Spinal cord (tissue), 10 donors: Measurements from ENCODE around the gene SHTN1. TPM values are rescaled to one million over a fixed set of nuclear protein-coding genes. Genes with fewer than 3 reads are reported as not detected.

Source experiments
- DNase-seq, 6 donors: peaks; one replicate each; pipeline versions ENCODE4 v3.0.0 to v3.0.0-alpha.2; 2013 to 2015; ENCODE audit warnings: low spot score in 6 of 6, low read depth in 4 of 6
- H3K27ac ChIP-seq: one replicate; pipeline ENCODE4 v1.5.1; 2013; ENCODE audit warnings: low read depth, low read length, control low read depth
- H3K27me3 ChIP-seq: one replicate; pipeline ENCODE4 v1.6.1; 2013; ENCODE audit warnings: low read length; ENCODE audit not compliant: control insufficient read depth, insufficient read depth
- H3K36me3 ChIP-seq: one replicate; pipeline ENCODE4 v1.6.1; 2013; ENCODE audit warnings: low read length; ENCODE audit not compliant: control insufficient read depth, insufficient read depth
- H3K4me1 ChIP-seq: one replicate; pipeline ENCODE4 v1.6.1; 2013; ENCODE audit warnings: low read length; ENCODE audit not compliant: control insufficient read depth, insufficient read depth
- H3K4me3 ChIP-seq: one replicate; pipeline ENCODE4 v1.5.1; 2013; ENCODE audit warnings: low read depth, low read length, control low read depth
- H3K9me3 ChIP-seq: one replicate; pipeline ENCODE4 v1.6.1; 2013; ENCODE audit warnings: low read length; ENCODE audit not compliant: control insufficient read depth, insufficient read depth
- WGBS: methylation state at CpG from one replicate; pipeline ENCODE4 v1.1.5; 2013; ENCODE audit warnings: missing lambda C conversion rate; ENCODE audit not compliant: insufficient coverage; 5-methylcytosine and 5-hydroxymethylcytosine counted together
- polyA plus RNA-seq, 2 donors: library from polyadenylated mRNA; unstranded; fragments of 120-200 nt; gene quantifications; one replicate each; pipeline ENCODE4 v1.2.1, GENCODE V29; 2013; ENCODE audit not compliant: insufficient read length in 2 of 2
- total RNA-seq, 2 donors: library from RNA; depleted of rRNA in 1 of 2; stranded (reverse); fragments of 120-200 nt in 1 of 2; fragments of >200 nt in 1 of 2; gene quantifications; one replicate each; pipeline versions ENCODE4 v1.2.3 to v1.2.4, GENCODE V29; 2013 to 2014
- donor health status: healthy.

The SHTN1 gene
- total and polyA plus RNA-seq, 4 donors, result 17.0 to 110 (median 62.1) TPM

DNA sequence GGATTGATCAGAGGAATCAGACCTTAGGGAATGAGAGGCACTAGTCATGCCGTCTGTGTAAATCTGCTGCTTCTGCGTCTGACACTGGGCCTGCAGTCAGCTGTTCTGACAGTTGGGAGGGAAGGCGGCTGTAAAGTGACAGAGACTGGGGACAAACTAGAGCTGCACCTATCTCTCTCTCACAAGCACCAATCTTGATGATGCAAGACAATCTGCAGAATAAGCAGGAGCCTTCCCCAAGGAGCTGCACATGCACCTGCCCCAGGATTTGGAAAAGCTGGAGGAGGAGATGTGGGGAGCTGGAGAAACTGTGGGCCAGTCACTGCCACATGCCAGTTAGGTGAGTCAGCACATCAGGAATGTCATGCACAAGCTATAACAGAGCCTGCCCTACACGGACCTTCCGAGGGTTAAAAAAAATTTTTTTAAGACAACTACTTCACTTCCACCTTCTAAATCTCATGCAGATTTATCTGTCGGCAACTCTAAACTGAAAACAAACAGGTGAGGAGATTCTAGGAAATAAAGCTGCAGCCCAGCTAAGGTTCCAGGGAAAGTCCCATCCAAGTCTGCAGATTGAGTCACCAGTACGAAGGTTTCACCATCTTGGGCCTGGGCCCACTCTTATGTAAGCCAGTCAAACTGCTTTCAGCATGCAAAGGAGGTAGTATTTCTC, 116.5 kb downstream of the SHTN1 start:
- H3K36me3 ChIP-seq, result peaks cover 5% of the 10 kb centered on the region
- H3K9me3 ChIP-seq, result no peaks in the 10 kb centered on the region
- DNase-seq, result no peak
- H3K4me1 ChIP-seq, result no peaks in the 10 kb centered on the region
- WGBS, result 74% methylated on average over 4 of the region's 7 CpGs
- H3K27me3 ChIP-seq, result no peaks in the 10 kb centered on the region
- H3K4me3 ChIP-seq, result no peak overlapping the region
- H3K27ac ChIP-seq, result no peak overlapping the region

DNA sequence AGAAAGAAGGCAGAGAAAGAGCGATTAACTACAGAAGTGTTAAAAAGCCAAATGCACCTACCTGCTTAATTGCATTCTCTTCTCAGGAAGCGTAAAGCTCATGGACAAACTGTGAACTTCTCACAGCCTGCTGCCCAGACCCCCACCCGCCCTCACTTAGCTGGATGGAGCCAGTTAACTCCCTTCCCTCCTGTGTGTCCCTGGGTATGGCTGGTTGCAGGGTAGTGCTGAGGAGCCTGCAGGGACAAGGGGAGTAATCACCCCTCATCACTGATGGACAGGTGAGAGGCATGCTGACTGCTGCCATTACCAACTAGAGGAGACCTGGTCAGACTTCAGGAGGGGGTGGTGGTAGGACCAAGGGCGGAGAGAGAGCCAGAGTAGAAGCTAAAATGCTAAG, 118.2 kb downstream of the SHTN1 start:
- Histone ChIP-seq H3K9me3 (no peaks in the 10 kb centered on the region), H3K4me3 (no peak overlapping the region), H3K4me1 (no peaks in the 10 kb centered on the region), H3K36me3 (peaks cover 5% of the 10 kb centered on the region), H3K27me3 (no peaks in the 10 kb centered on the region), H3K27ac (no peak overlapping the region)
- no CpG with 5 or more reads among the region's 4 CpGs for WGBS
- DNase-seq, result no peak

DNA sequence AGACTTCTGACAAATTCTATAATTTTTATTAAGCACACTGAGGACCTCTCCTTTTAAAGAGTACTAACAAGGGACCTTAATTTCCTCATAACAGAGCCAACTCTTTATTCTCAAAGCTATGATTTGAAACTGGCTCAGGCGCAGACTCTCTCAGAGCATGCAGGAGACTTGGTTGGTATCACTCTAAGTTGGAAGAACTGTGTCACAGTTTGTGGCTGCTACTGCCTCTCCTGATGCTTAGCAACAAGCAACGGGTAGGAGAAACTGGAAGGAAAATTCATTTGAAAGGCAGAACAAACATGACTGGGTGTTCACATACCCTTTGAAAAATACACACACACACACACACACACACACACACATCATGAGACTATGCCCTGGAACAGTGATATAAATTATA, 122.3 kb downstream of the SHTN1 start:
- DNase-seq, result peak in 1 of 6 donors; percentile 51
- Histone ChIP-seq H3K36me3 (peaks cover 5% of the 10 kb centered on the region), H3K27ac (no peak overlapping the region), H3K4me1 (no peaks in the 10 kb centered on the region), H3K4me3 (no peak overlapping the region), H3K9me3 (no peaks in the 10 kb centered on the region), H3K27me3 (no peaks in the 10 kb centered on the region)
- WGBS, result no CpG with 5 or more reads among the region's 2 CpGs

DNA sequence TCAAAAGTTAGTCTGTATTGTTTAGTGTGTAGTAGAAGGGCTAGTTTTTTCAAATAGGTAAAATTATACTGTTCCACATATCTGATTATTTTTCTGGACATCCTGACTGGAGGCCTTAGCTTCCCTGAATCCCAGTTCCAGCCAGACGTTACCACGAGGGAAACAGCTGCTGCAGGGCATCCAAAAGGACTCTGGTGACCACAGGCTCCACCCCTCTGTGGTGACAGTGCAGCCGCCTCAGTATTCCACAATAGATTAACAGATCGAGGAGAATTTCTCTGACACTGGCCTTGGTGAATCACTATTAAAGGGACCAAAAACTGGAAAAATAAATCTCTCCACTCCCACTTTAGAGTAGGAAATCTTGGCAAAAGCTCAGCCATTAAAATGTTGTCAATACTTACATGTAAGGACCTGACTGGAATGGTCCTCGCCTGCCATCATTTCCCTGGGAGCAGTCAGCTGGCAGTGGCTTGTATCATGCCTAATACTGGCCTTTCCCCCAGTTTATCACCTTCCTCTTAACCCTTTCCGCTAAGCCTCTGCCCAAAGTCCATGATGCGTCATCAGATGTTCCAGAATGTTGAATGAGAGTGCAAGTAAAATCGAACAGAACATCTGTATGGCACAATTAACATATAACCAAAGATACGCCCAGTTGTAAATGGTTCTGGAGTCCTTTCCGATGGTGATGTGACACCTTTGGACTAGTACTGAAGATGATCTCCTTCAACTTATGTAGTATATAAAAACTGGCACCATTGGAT, 124.1 kb downstream of the SHTN1 start:
- no peak for DNase-seq
- 52% methylated on average over 3 of the region's 10 CpGs for WGBS

DNA sequence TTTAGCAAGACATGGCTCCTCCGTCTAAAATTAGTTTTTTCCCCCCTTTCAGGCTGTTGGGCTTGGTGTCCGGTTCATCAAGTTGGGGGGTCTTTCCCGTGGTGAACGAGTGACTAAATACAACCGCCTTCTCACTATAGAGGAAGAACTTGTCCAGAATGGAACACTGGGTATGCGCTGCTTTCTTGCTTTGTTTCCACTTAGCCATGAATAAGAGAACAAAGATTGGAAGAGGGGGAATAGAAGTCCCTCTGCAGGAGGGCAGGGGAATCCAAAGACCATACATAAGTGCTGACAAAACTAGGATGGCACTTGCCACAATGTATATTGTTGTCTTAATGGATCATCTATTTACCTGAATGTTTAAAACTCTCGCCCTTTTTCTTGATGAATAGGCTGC, 125.2 kb downstream of the SHTN1 start:
- WGBS, result 80% methylated on average over 1 of the region's 7 CpGs
- no peaks in the 10 kb centered on the region for H3K4me1 ChIP-seq
- DNase-seq, result no peak
- no peaks in the 10 kb centered on the region for H3K27me3 ChIP-seq
- H3K9me3 ChIP-seq, result no peaks in the 10 kb centered on the region
- no peaks in the 10 kb centered on the region for H3K36me3 ChIP-seq
- no peak overlapping the region for H3K27ac ChIP-seq
- no peak overlapping the region for H3K4me3 ChIP-seq

More for the DNA sequence above, 124.1 kb downstream of the SHTN1 start:
- no peaks in the 10 kb centered on the region for H3K27me3 ChIP-seq
- H3K9me3 ChIP-seq, result no peaks in the 10 kb centered on the region
- H3K27ac ChIP-seq, result no peak overlapping the region
- no peaks in the 10 kb centered on the region for H3K36me3 ChIP-seq
- H3K4me3 ChIP-seq, result no peak overlapping the region
- no peaks in the 10 kb centered on the region for H3K4me1 ChIP-seq

DNA sequence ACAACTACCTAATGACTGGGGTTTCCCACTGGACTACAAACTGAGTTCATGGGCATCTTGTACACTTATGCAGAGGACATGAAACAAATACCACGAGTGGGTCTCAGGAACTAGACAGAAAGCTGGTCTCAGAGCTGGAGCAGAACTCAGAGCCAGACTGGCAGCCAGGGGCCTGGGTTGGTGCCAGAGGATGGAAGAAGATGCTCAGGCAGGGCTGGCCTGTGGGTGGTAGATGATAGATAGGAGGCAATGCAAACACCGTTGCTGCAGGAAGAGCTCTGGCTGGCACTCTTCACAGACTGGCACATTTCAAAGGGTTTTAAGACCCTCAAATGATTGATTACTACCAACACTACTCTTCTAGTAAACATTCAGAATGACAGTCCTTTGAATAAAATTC, 126.9 kb downstream of the SHTN1 start:
- Histone ChIP-seq H3K4me1 (no peaks in the 10 kb centered on the region), H3K4me3 (no peak overlapping the region), H3K27ac (no peak overlapping the region), H3K36me3 (no peaks in the 10 kb centered on the region), H3K9me3 (no peaks in the 10 kb centered on the region), H3K27me3 (no peaks in the 10 kb centered on the region)
- DNase-seq, result no peak
- WGBS, result 92% methylated on average over 1 of the region's 2 CpGs

DNA sequence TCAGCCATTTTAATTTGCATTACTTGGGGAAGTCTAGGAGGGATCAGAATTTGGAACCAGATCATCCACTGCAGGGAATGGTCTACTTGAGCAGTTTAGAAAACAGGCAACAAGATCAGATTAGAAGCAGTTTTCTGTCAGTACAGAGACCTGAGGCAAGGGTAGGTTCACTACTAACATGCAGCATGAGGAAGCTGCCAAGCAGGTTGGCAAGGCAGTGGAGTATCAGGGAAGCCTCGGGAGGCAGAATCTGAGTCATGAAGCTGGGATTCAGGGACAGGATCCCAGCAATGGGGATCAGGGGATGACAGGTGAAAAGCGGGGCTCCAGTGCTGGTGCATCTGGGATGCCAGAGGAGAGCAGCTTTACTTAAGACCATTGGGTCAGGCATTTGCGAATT, 127.6 kb downstream of the SHTN1 start:
- Histone ChIP-seq H3K27me3 (no peaks in the 10 kb centered on the region), H3K4me1 (no peaks in the 10 kb centered on the region), H3K9me3 (no peaks in the 10 kb centered on the region), H3K4me3 (no peak overlapping the region), H3K36me3 (no peaks in the 10 kb centered on the region), H3K27ac (no peak overlapping the region)
- 88% methylated on average over 2 of the region's 3 CpGs for WGBS
- DNase-seq, result peak in 1 of 6 donors; percentile 37

DNA sequence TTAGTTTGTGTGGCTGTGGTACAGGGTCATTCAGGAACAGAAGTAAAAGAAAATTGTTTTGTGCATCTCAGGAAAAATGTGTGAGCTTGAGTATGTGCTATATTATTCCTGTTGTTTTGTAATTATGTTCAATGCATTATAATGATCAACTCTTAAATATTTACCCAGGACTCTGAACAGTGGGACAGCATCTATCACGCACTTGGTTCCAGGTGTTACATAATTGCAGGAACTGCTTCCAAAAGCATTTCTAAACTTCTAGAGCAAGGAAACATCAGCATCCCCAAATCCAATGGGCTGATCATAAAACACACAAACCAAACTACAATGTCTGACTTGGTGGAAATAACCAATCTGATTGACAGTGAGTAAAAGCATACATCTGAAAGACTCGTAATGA, 129.1 kb downstream of the SHTN1 start:
- Histone ChIP-seq H3K4me3 (no peak overlapping the region), H3K9me3 (no peaks in the 10 kb centered on the region), H3K27ac (no peak overlapping the region), H3K27me3 (no peaks in the 10 kb centered on the region), H3K4me1 (no peaks in the 10 kb centered on the region), H3K36me3 (no peaks in the 10 kb centered on the region)
- DNase-seq, result no peak
- WGBS, result 100% methylated on average over 1 of the region's 2 CpGs

DNA sequence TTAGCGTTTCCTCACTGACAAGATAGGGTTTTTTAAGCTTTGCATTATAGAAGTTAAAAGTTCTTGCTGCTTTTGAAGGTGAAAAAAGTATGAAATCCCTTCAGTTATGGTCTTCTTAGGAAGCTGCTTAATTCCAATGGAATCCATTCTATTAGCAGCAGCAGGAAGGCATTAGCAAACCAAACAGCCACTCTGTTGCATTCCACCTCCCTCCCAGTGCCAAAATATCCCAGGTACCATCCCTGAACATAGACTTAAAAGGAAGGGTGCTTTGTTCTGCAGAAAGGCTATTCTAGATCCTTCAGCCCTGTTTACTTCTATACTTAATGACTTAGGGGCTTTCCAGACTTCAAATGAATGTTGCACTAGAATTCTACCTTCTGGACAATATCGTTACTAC, 131.9 kb downstream of the SHTN1 start:
- H3K4me1 ChIP-seq, result no peaks in the 10 kb centered on the region
- H3K36me3 ChIP-seq, result no peaks in the 10 kb centered on the region
- H3K27ac ChIP-seq, result no peak overlapping the region
- no peaks in the 10 kb centered on the region for H3K27me3 ChIP-seq
- no peak for DNase-seq
- no peaks in the 10 kb centered on the region for H3K9me3 ChIP-seq
- H3K4me3 ChIP-seq, result no peak overlapping the region
- WGBS, result no CpG with 5 or more reads among the region's 2 CpGs

DNA sequence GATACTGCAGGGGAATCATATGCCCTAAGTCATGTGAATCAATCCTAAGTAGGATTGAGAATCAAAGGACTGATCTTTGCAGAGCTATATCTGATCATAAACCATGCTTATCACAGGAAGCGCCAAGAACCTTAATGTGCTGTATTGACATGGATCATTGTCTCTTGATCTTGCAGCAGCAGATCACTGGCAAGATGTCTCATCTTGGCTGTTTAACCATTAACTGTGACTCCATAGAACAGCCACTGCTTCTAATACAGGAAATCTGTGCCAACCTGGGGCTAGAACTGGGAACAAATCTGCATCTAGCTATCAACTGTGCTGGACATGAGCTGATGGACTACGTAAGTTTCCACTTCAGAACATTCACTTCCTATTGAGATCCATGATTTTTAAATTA, 134.0 kb downstream of the SHTN1 start:
- no peaks in the 10 kb centered on the region for H3K36me3 ChIP-seq
- H3K4me3 ChIP-seq, result no peak overlapping the region
- WGBS, result no CpG with 5 or more reads among the region's 2 CpGs
- H3K4me1 ChIP-seq, result no peaks in the 10 kb centered on the region
- H3K9me3 ChIP-seq, result no peaks in the 10 kb centered on the region
- DNase-seq, result no peak
- H3K27me3 ChIP-seq, result no peaks in the 10 kb centered on the region
- no peak overlapping the region for H3K27ac ChIP-seq
